Dermis blood vessel endothelial cell (primary cell): Measurements from ENCODE around the gene GTF2F1. TPM values are rescaled to one million over a fixed set of nuclear protein-coding genes. Genes with fewer than 3 reads are reported as not detected.
"Not testable (repeated sequence)": the region's sequence is repeated elsewhere in the genome, so short reads cannot be mapped to it uniquely, and the experiment has no call there.

Experiments
- DNase-seq: peaks from one replicate; pipeline ENCODE4 v3.0.0; 2010
- total RNA-seq: library from RNA; depleted of rRNA; stranded (reverse); fragments of >200 nt; gene quantifications from 2 replicates; pipeline ENCODE4 v1.2.3, GENCODE V29; 2014

GTF2F1 gene
- total RNA-seq, 1 donor from 2014 or later = 41.4 TPM

GRCh38 chr19:6384381-6384780 lies 8.6 kb downstream of the GTF2F1 start:
- no peak for DNase-seq

GRCh38 chr19:6383188-6383587 lies 9.8 kb downstream of the GTF2F1 start:
- no peak for DNase-seq

- no peak for DNase-seq
Measured at GRCh38 chr19:6381030-6381750, 11.8 kb downstream of the GTF2F1 start.

- no peak for DNase-seq
Measured at GRCh38 chr19:6379744-6380143, 13.2 kb downstream of the GTF2F1 start.

- DNase-seq = no peak
Measured at GRCh38 chr19:6378486-6378885, 14.5 kb downstream of the GTF2F1 start.

GRCh38 chr19:6378041-6378440 lies 14.9 kb downstream of the GTF2F1 start:
- no peak for DNase-seq

GRCh38 chr19:6376512-6377190 lies 16.3 kb downstream of the GTF2F1 start:
- no peak for DNase-seq

- DNase-seq = no peak
Measured at GRCh38 chr19:6375411-6376010, 17.5 kb downstream of the GTF2F1 start, which contains the start of gene PSPN. Gene PSPN (minus strand): TSS chr19:6375933. CDS start chr19:6375849, 84 bp downstream.

- DNase-seq = no peak
Measured at GRCh38 chr19:6374711-6375410, 18.1 kb downstream of the GTF2F1 start.

- DNase-seq = no peak
Measured at GRCh38 chr19:6374161-6374709, 18.7 kb downstream of the GTF2F1 start.

- no peak for DNase-seq
Measured at GRCh38 chr19:6373813-6374108, 19.2 kb downstream of the GTF2F1 start.

- peak; percentile 99 for DNase-seq
Measured at GRCh38 chr19:6373096-6373812, 19.7 kb downstream of the GTF2F1 start.

GRCh38 chr19:6372594-6373095 lies 20.3 kb downstream of the GTF2F1 start, which contains the start of gene ALKBH7:
Gene ALKBH7 (plus strand): TSS chr19:6372794. CDS start chr19:6372821, 27 bp downstream.
- peak; percentile 100 for DNase-seq

- DNase-seq = no peak
Measured at GRCh38 chr19:6364353-6364752, 28.6 kb downstream of the GTF2F1 start.

GRCh38 chr19:6362351-6362801 lies 30.6 kb downstream of the GTF2F1 start:
- DNase-seq = no peak

- peak; percentile 17 for DNase-seq
Measured at GRCh38 chr19:6362027-6362350, 31.0 kb downstream of the GTF2F1 start.

- DNase-seq = not testable (repeated sequence)
Measured at GRCh38 chr19:6360857-6361216, 32.1 kb downstream of the GTF2F1 start.

- not testable (repeated sequence) for DNase-seq
Measured at GRCh38 chr19:6360445-6360844, 32.5 kb downstream of the GTF2F1 start.

- no peak for DNase-seq
Measured at GRCh38 chr19:6359568-6360341, 33.2 kb downstream of the GTF2F1 start.

- no peak for DNase-seq
Measured at GRCh38 chr19:6358003-6358402, 35.0 kb downstream of the GTF2F1 start.

GRCh38 chr19:6357174-6357573 lies 35.8 kb downstream of the GTF2F1 start:
- DNase-seq = no peak
